Spleen (tissue), 7 donors: ENCODE data around the gene CCDC88C.

ENCODE experiments used
- POLR2A ChIP-seq, 3 donors: fragments of 450-650 bp; IDR thresholded peaks; one replicate each; pipeline ENCODE4 v1.5.1; 2017; ENCODE audit warnings: antibody characterized with exemption in 3 of 3, mild to moderate bottlenecking in 1 of 3
- TF ChIP-seq, protein P1 (sequence below), 11 experiments: fragments of 200-600 bp in 7 of 11; fragments of 450-650 bp in 4 of 11; sonication (generic) in 4 of 11; IDR thresholded peaks in 8 of 11; conservative IDR thresholded peaks in 3 of 11; 1 replicate in 7 of 11; 2 replicates in 4 of 11; pipeline versions ENCODE4 v1.4.0 to v1.8.0; 2016 to 2021; ENCODE audit warnings: antibody characterized with exemption in 11 of 11, inconsistent platforms in 4 of 11, mild to moderate bottlenecking in 1 of 11
- donor health status: DM: no; HTN: no; CAD: no; lungs with moderate emphysema.
- donor health status: DM: no; HTN: no; CAD: no.
- donor health status: DM: no; HTN: no; CAD: no.

GRCh38 chr14:91387169-91387835 is 30.3 kb downstream of the CCDC88C start:
- TF ChIP-seq, protein P1, sequence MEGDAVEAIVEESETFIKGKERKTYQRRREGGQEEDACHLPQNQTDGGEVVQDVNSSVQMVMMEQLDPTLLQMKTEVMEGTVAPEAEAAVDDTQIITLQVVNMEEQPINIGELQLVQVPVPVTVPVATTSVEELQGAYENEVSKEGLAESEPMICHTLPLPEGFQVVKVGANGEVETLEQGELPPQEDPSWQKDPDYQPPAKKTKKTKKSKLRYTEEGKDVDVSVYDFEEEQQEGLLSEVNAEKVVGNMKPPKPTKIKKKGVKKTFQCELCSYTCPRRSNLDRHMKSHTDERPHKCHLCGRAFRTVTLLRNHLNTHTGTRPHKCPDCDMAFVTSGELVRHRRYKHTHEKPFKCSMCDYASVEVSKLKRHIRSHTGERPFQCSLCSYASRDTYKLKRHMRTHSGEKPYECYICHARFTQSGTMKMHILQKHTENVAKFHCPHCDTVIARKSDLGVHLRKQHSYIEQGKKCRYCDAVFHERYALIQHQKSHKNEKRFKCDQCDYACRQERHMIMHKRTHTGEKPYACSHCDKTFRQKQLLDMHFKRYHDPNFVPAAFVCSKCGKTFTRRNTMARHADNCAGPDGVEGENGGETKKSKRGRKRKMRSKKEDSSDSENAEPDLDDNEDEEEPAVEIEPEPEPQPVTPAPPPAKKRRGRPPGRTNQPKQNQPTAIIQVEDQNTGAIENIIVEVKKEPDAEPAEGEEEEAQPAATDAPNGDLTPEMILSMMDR (IDR thresholded peaks at IDR 0.05 in 8 of 11, conservative IDR thresholded peaks at IDR 0.05 in 3 of 11): no peak
- TF ChIP-seq POLR2A (IDR thresholded peaks at IDR 0.05): no peak
